DND-41 (cell line): Measurements from ENCODE around the gene C7orf25.

Source experiments
- ATAC-seq: fragments of 200-7000 bp; cut with Tn5 transposase; 3 replicates; pipeline ENCODE4 v1.9.1; 2021; ENCODE audit warnings: low read depth; ENCODE audit not compliant: insufficient read depth
- DNase-seq: peaks from one replicate; pipeline ENCODE4 v3.0.0-alpha.2; 2020
- H2AFZ ChIP-seq: 2 replicates; pipeline ENCODE4 v1.6.0; 2012; ENCODE audit warnings: low read depth, low read length
- H3K27ac ChIP-seq: 2 replicates; pipeline ENCODE4 v1.5.1; 2012; ENCODE audit warnings: low read length, inconsistent platforms
- H3K27me3 ChIP-seq: fragments of 200-600 bp; sonication (generic); 2 replicates; pipeline ENCODE4 v1.6.0; 2012; ENCODE audit warnings: low read length, mild to moderate bottlenecking, inconsistent platforms; ENCODE audit not compliant: insufficient read depth, poor library complexity
- H3K36me3 ChIP-seq: 2 replicates; pipeline ENCODE4 v1.5.1; 2012; ENCODE audit warnings: low read length, inconsistent platforms; ENCODE audit not compliant: insufficient read depth
- H3K4me1 ChIP-seq: 2 replicates; pipeline ENCODE4 v1.5.1; 2012; ENCODE audit warnings: mild to moderate bottlenecking, low read length; ENCODE audit not compliant: insufficient read depth
- H3K4me2 ChIP-seq: 2 replicates; pipeline ENCODE4 v1.6.0; 2012; ENCODE audit warnings: mild to moderate bottlenecking, moderate library complexity, low read length, inconsistent platforms; ENCODE audit not compliant: insufficient read depth
- H3K4me3 ChIP-seq, 2 experiments: fragments of 200-600 bp in 1 of 2; shearing (Covaris generic) in 1 of 2; 2 replicates each; pipeline ENCODE4 v1.5.1; 2012 to 2016; ENCODE audit warnings: inconsistent platforms in 2 of 2, low read length in 2 of 2, mild to moderate bottlenecking in 2 of 2, low read depth in 1 of 2, moderate library complexity in 1 of 2
- H3K79me2 ChIP-seq: 2 replicates; pipeline ENCODE4 v1.6.0; 2012; ENCODE audit warnings: low read length, inconsistent platforms; ENCODE audit not compliant: insufficient read depth
- H3K9ac ChIP-seq: 2 replicates; pipeline ENCODE4 v1.6.0; 2012; ENCODE audit warnings: low read depth, mild to moderate bottlenecking, inconsistent platforms, low read length, moderate library complexity
- H3K9me3 ChIP-seq: 2 replicates; pipeline ENCODE4 v1.5.1; 2012; ENCODE audit warnings: low read length, moderate library complexity, mild to moderate bottlenecking, inconsistent platforms; ENCODE audit not compliant: insufficient read depth, severe bottlenecking
- H4K20me1 ChIP-seq: 2 replicates; pipeline ENCODE4 v1.6.0; 2012; ENCODE audit warnings: low read length; ENCODE audit not compliant: insufficient read depth
- EZH2 ChIP-seq: IDR thresholded peaks from 3 replicates; pipeline ENCODE4 v1.6.1; 2012; ENCODE audit warnings: borderline replicate concordance, low read depth, mild to moderate bottlenecking, moderate library complexity, low read length, inconsistent platforms; ENCODE audit not compliant: severe bottlenecking
- TF ChIP-seq, protein P1 (sequence below): IDR thresholded peaks from 2 replicates; pipeline ENCODE4 v1.5.1; 2012; ENCODE audit warnings: borderline replicate concordance, low read length, moderate library complexity, mild to moderate bottlenecking; ENCODE audit not compliant: poor library complexity, severe bottlenecking; ENCODE audit errors: extremely low read depth

C7orf25 gene

DNA sequence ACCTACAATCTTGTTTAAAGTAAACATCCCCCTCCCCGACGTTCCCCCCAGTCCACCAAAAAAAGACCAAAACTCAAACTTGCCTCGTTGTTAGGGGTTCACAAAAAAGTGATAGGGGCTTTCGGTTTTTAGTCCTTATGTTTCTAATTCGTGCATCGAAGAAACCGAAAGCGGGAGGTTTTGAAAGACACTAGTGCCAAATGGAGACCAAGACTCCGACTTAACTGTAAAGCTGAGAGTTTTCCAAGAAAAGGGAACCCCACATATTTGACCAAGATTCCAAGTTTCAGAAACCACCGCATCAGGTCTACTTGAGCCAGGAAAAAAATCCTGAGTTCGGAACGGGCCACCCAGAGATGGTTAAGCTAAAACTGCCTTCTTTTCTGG is 19.6 kb upstream of the C7orf25 start:
- ATAC-seq (no peak), DNase-seq (peak; percentile 30)
- TF ChIP-seq, protein P1, sequence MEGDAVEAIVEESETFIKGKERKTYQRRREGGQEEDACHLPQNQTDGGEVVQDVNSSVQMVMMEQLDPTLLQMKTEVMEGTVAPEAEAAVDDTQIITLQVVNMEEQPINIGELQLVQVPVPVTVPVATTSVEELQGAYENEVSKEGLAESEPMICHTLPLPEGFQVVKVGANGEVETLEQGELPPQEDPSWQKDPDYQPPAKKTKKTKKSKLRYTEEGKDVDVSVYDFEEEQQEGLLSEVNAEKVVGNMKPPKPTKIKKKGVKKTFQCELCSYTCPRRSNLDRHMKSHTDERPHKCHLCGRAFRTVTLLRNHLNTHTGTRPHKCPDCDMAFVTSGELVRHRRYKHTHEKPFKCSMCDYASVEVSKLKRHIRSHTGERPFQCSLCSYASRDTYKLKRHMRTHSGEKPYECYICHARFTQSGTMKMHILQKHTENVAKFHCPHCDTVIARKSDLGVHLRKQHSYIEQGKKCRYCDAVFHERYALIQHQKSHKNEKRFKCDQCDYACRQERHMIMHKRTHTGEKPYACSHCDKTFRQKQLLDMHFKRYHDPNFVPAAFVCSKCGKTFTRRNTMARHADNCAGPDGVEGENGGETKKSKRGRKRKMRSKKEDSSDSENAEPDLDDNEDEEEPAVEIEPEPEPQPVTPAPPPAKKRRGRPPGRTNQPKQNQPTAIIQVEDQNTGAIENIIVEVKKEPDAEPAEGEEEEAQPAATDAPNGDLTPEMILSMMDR = no peak
- TF ChIP-seq EZH2 = no peak
- peaks cover 92% of the 10 kb centered on the region for H3K79me2 ChIP-seq
- peak overlapping the region; percentile 96 for H3K27ac ChIP-seq
- peaks cover 46% of the 10 kb centered on the region for H3K36me3 ChIP-seq
- peaks cover 42% of the 10 kb centered on the region for H4K20me1 ChIP-seq
- H3K4me1 ChIP-seq = peaks cover 52% of the 10 kb centered on the region
- H3K9me3 ChIP-seq = no peaks in the 10 kb centered on the region
- peak overlapping the region; percentile 87 for H3K4me2 ChIP-seq
- peak overlapping the region; percentile 79 to 93 for H3K4me3 ChIP-seq
- peak overlapping the region; percentile 95 for H2AFZ ChIP-seq
- peak overlapping the region; percentile 94 for H3K9ac ChIP-seq
- no peaks in the 10 kb centered on the region for H3K27me3 ChIP-seq

DNA sequence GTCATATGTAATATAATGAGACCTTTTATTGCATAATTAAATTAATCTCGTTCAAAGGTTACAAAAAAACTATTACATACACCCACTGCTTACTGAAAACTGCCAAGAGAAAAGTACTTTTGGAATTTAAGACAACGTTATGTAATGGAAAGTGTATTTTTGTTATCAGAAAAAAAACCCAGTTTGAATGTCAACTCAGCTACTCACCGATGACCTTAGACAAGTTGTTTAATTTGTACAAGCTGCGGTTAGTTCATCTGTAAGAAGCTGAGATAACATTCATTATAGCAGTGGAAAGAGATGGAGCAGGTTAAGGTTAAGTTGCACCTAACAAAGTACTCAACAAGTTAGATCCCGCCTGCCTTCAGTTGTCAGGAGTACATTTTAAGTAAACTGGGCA is 19.0 kb upstream of the C7orf25 start:
- Histone ChIP-seq H3K4me3 (peak overlapping the region; percentile 79 to 93), H3K9ac (peak overlapping the region; percentile 94), H3K27me3 (no peaks in the 10 kb centered on the region), H3K36me3 (peaks cover 47% of the 10 kb centered on the region), H4K20me1 (peaks cover 43% of the 10 kb centered on the region), H3K4me2 (peak overlapping the region; percentile 87), H3K27ac (peak overlapping the region; percentile 96), H3K79me2 (peaks cover 94% of the 10 kb centered on the region), H3K9me3 (no peaks in the 10 kb centered on the region), H3K4me1 (peaks cover 52% of the 10 kb centered on the region), H2AFZ (no peak overlapping the region)
- TF ChIP-seq, protein P1 = no peak
- no peak for TF ChIP-seq EZH2
- DNase-seq (no peak), ATAC-seq (no peak)

DNA sequence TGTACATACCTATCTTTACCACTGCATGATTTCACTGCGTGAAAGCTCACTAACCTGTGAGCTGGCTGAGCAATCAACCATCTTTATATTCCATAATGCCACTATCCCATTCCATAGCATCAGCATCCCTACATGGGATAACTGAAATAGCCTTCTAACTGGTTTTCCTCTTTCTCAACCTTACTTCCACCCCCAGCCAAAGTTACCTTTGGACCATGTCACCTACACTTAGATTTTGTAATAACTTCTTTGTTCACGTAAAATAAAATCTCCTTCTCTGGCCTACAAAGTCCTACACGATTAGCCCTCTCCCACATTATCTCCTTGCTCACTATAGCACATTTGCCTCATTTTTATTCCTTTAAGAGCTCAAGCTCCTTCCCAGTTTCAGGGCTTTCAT is 17.6 kb upstream of the C7orf25 start:
- no peak for TF ChIP-seq EZH2
- TF ChIP-seq, protein P1 = no peak
- Histone ChIP-seq H4K20me1 (peaks cover 55% of the 10 kb centered on the region), H3K4me3 (peak overlapping the region in 1 of 2 experiments; percentile 79; a peak in 1 of 4 replicates), H3K36me3 (peaks cover 49% of the 10 kb centered on the region), H3K27ac (no peak overlapping the region), H3K9ac (peak overlapping the region; percentile 94), H3K4me1 (peaks cover 51% of the 10 kb centered on the region), H3K4me2 (peak overlapping the region; percentile 87), H3K27me3 (no peaks in the 10 kb centered on the region), H2AFZ (no peak overlapping the region), H3K79me2 (peaks cover 96% of the 10 kb centered on the region), H3K9me3 (no peaks in the 10 kb centered on the region)
- DNase-seq (no peak), ATAC-seq (no peak)

DNA sequence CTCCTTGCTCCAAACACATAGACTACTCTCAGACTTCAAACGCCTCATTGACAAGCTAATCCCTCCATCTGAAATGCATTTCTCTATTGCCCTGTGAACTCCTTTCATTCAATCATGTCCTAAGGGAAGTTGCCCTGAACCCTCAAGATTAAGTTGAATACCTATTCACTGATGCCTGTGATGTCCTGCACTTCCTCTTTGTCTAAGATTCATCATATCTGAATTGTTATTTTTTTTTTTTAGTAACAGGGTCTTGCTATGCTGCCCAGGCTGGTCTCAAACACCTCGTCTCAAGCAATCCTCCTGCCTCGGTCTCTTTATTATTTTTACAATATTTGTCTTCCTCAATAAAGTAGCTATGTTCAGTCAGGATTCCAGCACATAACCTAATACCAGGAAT is 16.9 kb upstream of the C7orf25 start:
- H3K36me3 ChIP-seq = peaks cover 56% of the 10 kb centered on the region

More for the DNA sequence above, 16.9 kb upstream of the C7orf25 start:
- TF ChIP-seq, protein P1 = no peak
- TF ChIP-seq EZH2 = no peak
- Histone ChIP-seq H3K79me2 (peaks cover 92% of the 10 kb centered on the region), H3K27ac (no peak overlapping the region), H3K27me3 (no peaks in the 10 kb centered on the region), H4K20me1 (peaks cover 55% of the 10 kb centered on the region), H3K4me3 (0 out of 4 replicates have a peak overlapping the region, but pooled peaks of 1 of the 2 experiments have one; percentile 21), H2AFZ (no peak overlapping the region), H3K9me3 (no peaks in the 10 kb centered on the region), H3K4me1 (peaks cover 44% of the 10 kb centered on the region), H3K9ac (no peak overlapping the region), H3K4me2 (peak overlapping the region; percentile 87; the same call in 1 of the 2 replicates)
- DNase-seq (no peak), ATAC-seq (no peak)
